SK-N-SH treated with all-trans-retinoic acid at 6 μM for 48 hours (cell line): ENCODE data around the gene CLMN.

Experiments used
- ATAC-seq: fragments of 200-7000 bp; cut with Tn5 transposase; 3 replicates; pipeline ENCODE4 v1.9.1; 2020; ENCODE audit warnings: mild to moderate bottlenecking, moderate library complexity
- ARNTL ChIP-seq: fragments of 450-650 bp; formaldehyde crosslinking; IDR thresholded peaks from 2 replicates; pipeline ENCODE4 v1.5.0; 2020; ENCODE audit warnings: low read depth, mild to moderate bottlenecking, moderate library complexity, borderline replicate concordance
- BACH2 ChIP-seq: fragments of 250-450 bp; sonication (Bioruptor Pico); IDR thresholded peaks from 2 replicates; pipeline ENCODE4 v1.9.0; 2021; ENCODE audit warnings: mild to moderate bottlenecking, borderline replicate concordance
- CSDC2 ChIP-seq: fragments of 250-450 bp; sonication (Bioruptor Pico); IDR thresholded peaks from 2 replicates; pipeline ENCODE4 v1.5.0; 2020; ENCODE audit warnings: mild to moderate bottlenecking, moderate library complexity
- ESRRG ChIP-seq: fragments of 250-450 bp; sonication (Bioruptor Pico); IDR thresholded peaks from 2 replicates; pipeline ENCODE4 v1.6.1; 2021; ENCODE audit warnings: mild to moderate bottlenecking
- GLIS3 ChIP-seq: fragments of 250-450 bp; sonication (Bioruptor Pico); IDR thresholded peaks from 2 replicates; pipeline ENCODE4 v1.5.0; 2020; ENCODE audit warnings: mild to moderate bottlenecking, moderate library complexity
- ISL1 ChIP-seq: fragments of 250-450 bp; sonication (Bioruptor Pico); IDR thresholded peaks from 2 replicates; pipeline ENCODE4 v2.1.2; 2022; ENCODE audit warnings: mild to moderate bottlenecking, moderate library complexity
- OSR1 ChIP-seq: fragments of 250-450 bp; sonication (Bioruptor Pico); IDR thresholded peaks from 2 replicates; pipeline ENCODE4 v1.8.0; 2022; ENCODE audit warnings: moderate library complexity, mild to moderate bottlenecking, inconsistent platforms
- PPARA ChIP-seq: fragments of 250-450 bp; sonication (Bioruptor Pico); IDR thresholded peaks from 2 replicates; pipeline ENCODE4 v1.5.0; 2020; ENCODE audit warnings: mild to moderate bottlenecking, borderline replicate concordance
- RARB ChIP-seq: fragments of 250-450 bp; sonication (Bioruptor Pico); IDR thresholded peaks from 2 replicates; pipeline ENCODE4 v1.8.0; 2021; ENCODE audit warnings: mild to moderate bottlenecking, moderate library complexity
- SNAI2 ChIP-seq: fragments of 250-450 bp; sonication (Bioruptor Pico); IDR thresholded peaks from 2 replicates; pipeline ENCODE4 v1.5.0; 2020; ENCODE audit warnings: mild to moderate bottlenecking, moderate library complexity
- TCF4 ChIP-seq: fragments of 250-450 bp; sonication (Bioruptor Pico); IDR thresholded peaks from 2 replicates; pipeline ENCODE4 v1.8.0; 2021; ENCODE audit warnings: mild to moderate bottlenecking, moderate library complexity, borderline replicate concordance
- TOX ChIP-seq: fragments of 250-450 bp; sonication (Bioruptor Pico); IDR thresholded peaks from 2 replicates; pipeline ENCODE4 v1.8.0; 2021; ENCODE audit warnings: mild to moderate bottlenecking, moderate library complexity, borderline replicate concordance
- ZC3H10 ChIP-seq: fragments of 250-450 bp; sonication (Bioruptor Pico); IDR thresholded peaks from 2 replicates; pipeline ENCODE4 v1.5.1; 2021; ENCODE audit warnings: mild to moderate bottlenecking, moderate library complexity
- ZFP3 ChIP-seq: fragments of 250-450 bp; sonication (Bioruptor Pico); IDR thresholded peaks from 2 replicates; pipeline ENCODE4 v1.5.0; 2020; ENCODE audit warnings: mild to moderate bottlenecking, moderate library complexity
- ZFP30 ChIP-seq: fragments of 450-650 bp; formaldehyde crosslinking; IDR thresholded peaks from 2 replicates; pipeline ENCODE4 v1.5.0; 2022; ENCODE audit warnings: mild to moderate bottlenecking, moderate library complexity
- ZNF565 ChIP-seq: fragments of 450-650 bp; formaldehyde crosslinking; conservative IDR thresholded peaks from 2 replicates; pipeline ENCODE4 v1.5.0; 2020; ENCODE audit warnings: low read depth, mild to moderate bottlenecking, moderate library complexity
- ZNF70 ChIP-seq: fragments of 450-650 bp; formaldehyde crosslinking; IDR thresholded peaks from 2 replicates; pipeline ENCODE4 v1.5.0; 2020; ENCODE audit warnings: mild to moderate bottlenecking, moderate library complexity
- ZNF8 ChIP-seq: fragments of 450-650 bp; formaldehyde crosslinking; IDR thresholded peaks from 2 replicates; pipeline ENCODE4 v1.5.0; 2020; ENCODE audit warnings: mild to moderate bottlenecking, moderate library complexity
- TF ChIP-seq, protein P1 (sequence below): fragments of 250-450 bp; sonication (Bioruptor Pico); IDR thresholded peaks from 2 replicates; pipeline ENCODE4 v1.8.0; 2021; ENCODE audit warnings: low read depth, mild to moderate bottlenecking, moderate library complexity, borderline replicate concordance
- TF ChIP-seq, protein P2 (sequence below): fragments of 250-450 bp; sonication (Bioruptor Pico); IDR thresholded peaks from 2 replicates; pipeline ENCODE4 v1.5.0; 2020; ENCODE audit warnings: mild to moderate bottlenecking, moderate library complexity
- TF ChIP-seq, protein P3 (sequence below): fragments of 250-450 bp; sonication (Bioruptor Pico); IDR thresholded peaks from 2 replicates; pipeline ENCODE4 v1.5.1; 2020; ENCODE audit warnings: low read depth, mild to moderate bottlenecking, moderate library complexity
- TF ChIP-seq, protein P4 (sequence below): fragments of 250-450 bp; sonication (Bioruptor Pico); IDR thresholded peaks from 2 replicates; pipeline ENCODE4 v1.5.1; 2021; ENCODE audit warnings: mild to moderate bottlenecking, moderate library complexity

Gene CLMN

DNA sequence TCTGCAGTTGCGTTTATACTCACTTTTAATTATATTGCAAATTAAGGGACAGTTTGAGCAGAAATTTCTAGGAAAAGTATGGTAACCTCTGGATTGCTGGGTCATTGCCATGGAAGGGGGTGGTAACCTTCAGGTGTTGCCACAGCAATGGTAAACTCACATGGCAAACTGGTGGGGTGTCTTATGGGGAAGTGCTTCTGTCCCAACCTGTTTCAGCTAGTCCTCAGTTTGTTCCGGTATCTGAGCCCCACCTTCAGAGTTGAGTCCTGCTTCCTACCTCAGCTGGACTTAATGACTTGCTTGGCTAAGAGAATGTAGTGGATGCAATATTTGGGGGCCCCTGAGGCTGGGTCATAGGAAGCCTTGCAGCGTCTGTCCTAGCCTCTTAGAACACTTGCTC is 7.3 kb upstream of the CLMN start (continued):
- TF ChIP-seq, protein P1, sequence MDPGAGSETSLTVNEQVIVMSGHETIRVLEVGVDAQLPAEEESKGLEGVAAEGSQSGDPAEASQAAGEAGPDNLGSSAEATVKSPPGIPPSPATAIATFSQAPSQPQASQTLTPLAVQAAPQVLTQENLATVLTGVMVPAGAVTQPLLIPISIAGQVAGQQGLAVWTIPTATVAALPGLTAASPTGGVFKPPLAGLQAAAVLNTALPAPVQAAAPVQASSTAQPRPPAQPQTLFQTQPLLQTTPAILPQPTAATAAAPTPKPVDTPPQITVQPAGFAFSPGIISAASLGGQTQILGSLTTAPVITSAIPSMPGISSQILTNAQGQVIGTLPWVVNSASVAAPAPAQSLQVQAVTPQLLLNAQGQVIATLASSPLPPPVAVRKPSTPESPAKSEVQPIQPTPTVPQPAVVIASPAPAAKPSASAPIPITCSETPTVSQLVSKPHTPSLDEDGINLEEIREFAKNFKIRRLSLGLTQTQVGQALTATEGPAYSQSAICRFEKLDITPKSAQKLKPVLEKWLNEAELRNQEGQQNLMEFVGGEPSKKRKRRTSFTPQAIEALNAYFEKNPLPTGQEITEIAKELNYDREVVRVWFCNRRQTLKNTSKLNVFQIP (CRISPR knock-in tag) = no peak
- no peak for TF ChIP-seq TCF4 (CRISPR knock-in tag)

DNA sequence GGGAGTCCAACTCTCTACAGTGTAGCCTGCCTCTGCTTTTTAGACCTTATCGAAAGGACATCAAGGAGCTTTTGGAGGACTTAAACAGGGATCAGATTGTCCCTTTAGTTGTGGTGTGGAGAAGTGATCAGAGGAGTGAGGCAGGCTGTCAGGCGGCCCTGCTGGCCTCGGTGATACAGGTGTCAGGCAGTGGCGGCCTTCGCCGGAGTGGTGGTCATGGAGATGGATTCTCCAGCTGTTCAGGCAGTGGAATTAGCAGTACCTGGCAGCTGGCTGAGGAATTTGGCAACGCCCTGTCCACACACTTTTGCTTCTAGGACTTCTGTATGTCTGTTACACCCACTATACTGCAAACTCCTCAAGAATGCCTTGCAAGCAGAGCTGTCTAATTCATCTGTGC is 4.2 kb upstream of the CLMN start:
- TF ChIP-seq RARB (CRISPR knock-in tag) = no peak
- TF ChIP-seq BACH2 (CRISPR knock-in tag) = no peak
- TF ChIP-seq ZNF565 = no peak
- no peak for TF ChIP-seq CSDC2 (CRISPR knock-in tag)
- TF ChIP-seq, protein P2, sequence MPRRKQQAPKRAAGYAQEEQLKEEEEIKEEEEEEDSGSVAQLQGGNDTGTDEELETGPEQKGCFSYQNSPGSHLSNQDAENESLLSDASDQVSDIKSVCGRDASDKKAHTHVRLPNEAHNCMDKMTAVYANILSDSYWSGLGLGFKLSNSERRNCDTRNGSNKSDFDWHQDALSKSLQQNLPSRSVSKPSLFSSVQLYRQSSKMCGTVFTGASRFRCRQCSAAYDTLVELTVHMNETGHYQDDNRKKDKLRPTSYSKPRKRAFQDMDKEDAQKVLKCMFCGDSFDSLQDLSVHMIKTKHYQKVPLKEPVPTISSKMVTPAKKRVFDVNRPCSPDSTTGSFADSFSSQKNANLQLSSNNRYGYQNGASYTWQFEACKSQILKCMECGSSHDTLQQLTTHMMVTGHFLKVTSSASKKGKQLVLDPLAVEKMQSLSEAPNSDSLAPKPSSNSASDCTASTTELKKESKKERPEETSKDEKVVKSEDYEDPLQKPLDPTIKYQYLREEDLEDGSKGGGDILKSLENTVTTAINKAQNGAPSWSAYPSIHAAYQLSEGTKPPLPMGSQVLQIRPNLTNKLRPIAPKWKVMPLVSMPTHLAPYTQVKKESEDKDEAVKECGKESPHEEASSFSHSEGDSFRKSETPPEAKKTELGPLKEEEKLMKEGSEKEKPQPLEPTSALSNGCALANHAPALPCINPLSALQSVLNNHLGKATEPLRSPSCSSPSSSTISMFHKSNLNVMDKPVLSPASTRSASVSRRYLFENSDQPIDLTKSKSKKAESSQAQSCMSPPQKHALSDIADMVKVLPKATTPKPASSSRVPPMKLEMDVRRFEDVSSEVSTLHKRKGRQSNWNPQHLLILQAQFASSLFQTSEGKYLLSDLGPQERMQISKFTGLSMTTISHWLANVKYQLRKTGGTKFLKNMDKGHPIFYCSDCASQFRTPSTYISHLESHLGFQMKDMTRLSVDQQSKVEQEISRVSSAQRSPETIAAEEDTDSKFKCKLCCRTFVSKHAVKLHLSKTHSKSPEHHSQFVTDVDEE (CRISPR knock-in tag) = no peak
- no peak for TF ChIP-seq ZFP3 (CRISPR knock-in tag)
- TF ChIP-seq ISL1 (CRISPR knock-in tag) = no peak
- ATAC-seq = no peak

DNA sequence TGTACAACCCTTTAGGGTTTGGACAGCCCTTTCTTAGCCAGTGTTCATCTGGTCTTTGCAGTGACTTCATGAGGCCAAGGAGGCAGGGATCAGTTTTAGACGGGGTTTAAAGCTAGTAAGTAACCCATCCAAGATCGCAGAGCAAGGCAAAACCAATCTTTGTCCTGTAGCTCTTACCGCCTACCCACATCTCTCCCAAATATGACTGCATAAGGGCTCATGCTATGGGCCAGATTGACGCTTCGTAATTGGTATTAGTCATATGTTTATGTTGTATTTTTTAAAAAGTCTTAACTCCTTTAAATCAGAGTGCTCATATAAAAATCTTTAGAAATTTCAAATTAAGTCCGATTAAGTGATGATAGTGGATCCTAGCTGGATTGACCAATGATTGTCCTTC is 3.7 kb upstream of the CLMN start:
- ATAC-seq = no peak
- TF ChIP-seq ARNTL (CRISPR knock-in tag) (no peak), ISL1 (CRISPR knock-in tag) (no peak), ZC3H10 (no peak), ZFP30 (CRISPR knock-in tag) (no peak), RARB (CRISPR knock-in tag) (no peak), OSR1 (CRISPR knock-in tag) (no peak), TCF4 (CRISPR knock-in tag) (no peak), CSDC2 (CRISPR knock-in tag) (no peak), PPARA (CRISPR knock-in tag) (no peak), GLIS3 (CRISPR knock-in tag) (no peak), ZFP3 (CRISPR knock-in tag) (no peak), TOX (CRISPR knock-in tag) (no peak), ESRRG (CRISPR knock-in tag) (no peak), SNAI2 (CRISPR knock-in tag) (no peak), ZNF70 (CRISPR knock-in tag) (no peak)
- TF ChIP-seq, protein P2 (CRISPR knock-in tag) = no peak
- TF ChIP-seq, protein P3, sequence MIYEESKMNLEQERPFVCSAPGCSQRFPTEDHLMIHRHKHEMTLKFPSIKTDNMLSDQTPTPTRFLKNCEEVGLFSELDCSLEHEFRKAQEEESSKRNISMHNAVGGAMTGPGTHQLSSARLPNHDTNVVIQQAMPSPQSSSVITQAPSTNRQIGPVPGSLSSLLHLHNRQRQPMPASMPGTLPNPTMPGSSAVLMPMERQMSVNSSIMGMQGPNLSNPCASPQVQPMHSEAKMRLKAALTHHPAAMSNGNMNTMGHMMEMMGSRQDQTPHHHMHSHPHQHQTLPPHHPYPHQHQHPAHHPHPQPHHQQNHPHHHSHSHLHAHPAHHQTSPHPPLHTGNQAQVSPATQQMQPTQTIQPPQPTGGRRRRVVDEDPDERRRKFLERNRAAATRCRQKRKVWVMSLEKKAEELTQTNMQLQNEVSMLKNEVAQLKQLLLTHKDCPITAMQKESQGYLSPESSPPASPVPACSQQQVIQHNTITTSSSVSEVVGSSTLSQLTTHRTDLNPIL (CRISPR knock-in tag) = no peak

DNA sequence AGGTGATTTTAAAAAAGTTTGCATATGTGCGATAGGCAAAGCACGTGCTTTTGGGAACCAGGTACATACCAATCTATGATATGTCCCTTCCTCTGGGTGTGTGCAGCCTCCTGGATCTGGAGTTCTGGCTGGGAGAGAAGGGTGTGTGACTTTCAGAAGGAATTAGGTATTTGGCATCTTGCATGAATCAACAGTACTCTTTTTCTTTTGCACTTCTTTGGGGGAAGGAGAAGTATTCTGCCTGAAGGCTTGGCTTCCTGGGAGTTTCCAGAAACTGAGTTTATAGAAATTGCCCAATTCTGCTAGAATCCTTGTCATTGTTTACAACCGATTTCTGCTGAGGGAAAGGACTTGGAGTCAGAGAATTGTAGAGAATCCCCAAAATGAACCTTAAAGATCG is 2.9 kb upstream of the CLMN start:
- TF ChIP-seq, protein P1 (CRISPR knock-in tag) = no peak
- TF ChIP-seq ZC3H10 = no peak
- TF ChIP-seq SNAI2 (CRISPR knock-in tag) = no peak
- TF ChIP-seq, protein P4, sequence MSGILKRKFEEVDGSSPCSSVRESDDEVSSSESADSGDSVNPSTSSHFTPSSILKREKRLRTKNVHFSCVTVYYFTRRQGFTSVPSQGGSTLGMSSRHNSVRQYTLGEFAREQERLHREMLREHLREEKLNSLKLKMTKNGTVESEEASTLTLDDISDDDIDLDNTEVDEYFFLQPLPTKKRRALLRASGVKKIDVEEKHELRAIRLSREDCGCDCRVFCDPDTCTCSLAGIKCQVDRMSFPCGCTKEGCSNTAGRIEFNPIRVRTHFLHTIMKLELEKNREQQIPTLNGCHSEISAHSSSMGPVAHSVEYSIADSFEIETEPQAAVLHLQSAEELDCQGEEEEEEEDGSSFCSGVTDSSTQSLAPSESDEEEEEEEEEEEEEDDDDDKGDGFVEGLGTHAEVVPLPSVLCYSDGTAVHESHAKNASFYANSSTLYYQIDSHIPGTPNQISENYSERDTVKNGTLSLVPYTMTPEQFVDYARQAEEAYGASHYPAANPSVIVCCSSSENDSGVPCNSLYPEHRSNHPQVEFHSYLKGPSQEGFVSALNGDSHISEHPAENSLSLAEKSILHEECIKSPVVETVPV (CRISPR knock-in tag) = no peak
- TF ChIP-seq GLIS3 (CRISPR knock-in tag) = no peak
- no peak for TF ChIP-seq RARB (CRISPR knock-in tag)
- no peak for TF ChIP-seq ISL1 (CRISPR knock-in tag)
- no peak for TF ChIP-seq ARNTL (CRISPR knock-in tag)
- no peak for TF ChIP-seq ZNF70 (CRISPR knock-in tag)
- no peak for TF ChIP-seq TOX (CRISPR knock-in tag)
- TF ChIP-seq BACH2 (CRISPR knock-in tag) = no peak
- TF ChIP-seq, protein P3 (CRISPR knock-in tag) = no peak
- TF ChIP-seq ZNF8 = no peak
- TF ChIP-seq TCF4 (CRISPR knock-in tag) = no peak
- TF ChIP-seq CSDC2 (CRISPR knock-in tag) = no peak
- ATAC-seq = no peak
